ENCODE data around the gene STK32B.

DNA sequence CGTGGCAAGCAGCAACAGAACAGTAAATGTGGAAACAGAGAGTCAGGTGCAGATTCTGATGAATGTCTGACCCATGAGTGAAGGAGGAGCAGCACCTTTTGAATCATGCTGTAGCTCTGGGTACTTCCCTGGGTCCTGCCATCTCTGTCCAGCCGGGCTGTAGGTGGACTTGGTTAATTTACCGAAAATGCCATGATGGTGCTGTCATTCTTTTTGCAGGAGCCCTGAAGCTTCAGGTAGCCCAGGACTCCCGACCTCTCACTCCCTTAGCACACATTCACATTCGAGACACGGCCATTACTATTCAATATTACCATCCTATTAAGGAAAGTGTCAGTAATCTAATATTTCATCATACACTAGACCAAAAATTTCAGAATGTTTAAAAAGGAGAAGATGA lies 320.9 kb downstream of the STK32B start:
- TF ChIP-seq EP300 (IDR thresholded peaks at IDR 0.05; ENCODE audit: borderline replicate concordance) (no peak), RAD21 (IDR thresholded peaks at IDR 0.05; ENCODE audit: low read depth) (no peak)
- TF ChIP-seq, protein P1, sequence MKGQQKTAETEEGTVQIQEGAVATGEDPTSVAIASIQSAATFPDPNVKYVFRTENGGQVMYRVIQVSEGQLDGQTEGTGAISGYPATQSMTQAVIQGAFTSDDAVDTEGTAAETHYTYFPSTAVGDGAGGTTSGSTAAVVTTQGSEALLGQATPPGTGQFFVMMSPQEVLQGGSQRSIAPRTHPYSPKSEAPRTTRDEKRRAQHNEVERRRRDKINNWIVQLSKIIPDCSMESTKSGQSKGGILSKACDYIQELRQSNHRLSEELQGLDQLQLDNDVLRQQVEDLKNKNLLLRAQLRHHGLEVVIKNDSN (IDR thresholded peaks at IDR 0.05), result no peak

Measured in Ishikawa (cell line).